ENCODE data around the gene TSSK6. TPM values are rescaled to one million over a fixed set of nuclear protein-coding genes. Genes with fewer than 3 reads are reported as not detected.

The TSSK6 gene
- total RNA-seq, 4 donors from 2014 or later, result 0.33 to 3.7 (median 1.5) TPM

DNA sequence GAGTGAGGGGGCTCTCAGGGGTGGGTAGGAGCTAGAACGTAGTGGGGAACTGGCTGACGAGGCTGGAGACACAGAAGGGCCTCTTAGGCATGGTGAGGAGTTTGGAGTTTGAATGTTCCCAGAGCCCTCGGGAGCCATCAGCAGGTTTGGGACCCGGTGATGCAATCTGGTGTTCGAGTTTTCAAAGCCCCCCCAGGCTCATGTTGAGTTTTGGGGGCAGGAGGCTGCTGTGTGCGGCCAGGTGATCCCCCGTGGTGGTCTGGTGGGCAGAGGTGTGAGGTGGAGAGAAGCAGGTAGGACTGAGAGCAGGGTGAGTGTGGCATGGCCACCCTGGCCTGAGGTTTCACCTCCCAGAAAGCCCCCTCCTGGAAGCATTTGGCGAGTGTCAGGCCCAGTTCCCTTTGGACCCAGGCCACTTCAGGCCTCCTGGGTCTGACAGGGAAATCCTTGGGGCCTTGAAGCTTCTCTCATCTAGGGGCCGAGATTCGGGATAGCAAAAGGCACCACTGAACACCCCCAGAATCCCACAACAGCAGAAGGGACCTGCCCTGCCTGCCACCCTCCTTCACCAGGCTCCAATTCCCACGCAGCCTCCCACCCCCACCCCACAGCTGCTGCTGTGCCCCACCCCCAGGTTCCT lies 14.6 kb upstream of the TSSK6 start:
- no peak for DNase-seq (ENCODE audit: extremely low spot score)
- Histone ChIP-seq H3K4me1 (peaks cover 19 to 50% (median 30%) of the 10 kb centered on the region in 4 donors), H3K36me3 (peaks cover 15 to 36% (median 33%) of the 10 kb centered on the region in 4 donors), H3K27me3 (no peaks in the 10 kb centered on the region), H3K27ac (replicated peaks in 1 of 4) (no peak overlapping the region), H3K9me3 (no peaks in the 10 kb centered on the region), H3K4me3 (no peak overlapping the region)
- TF ChIP-seq POLR2A (IDR thresholded peaks at IDR 0.05; ENCODE audit: low read depth) (no peak), EP300 (IDR thresholded peaks at IDR 0.05) (no peak), POLR2AphosphoS5 (IDR thresholded peaks at IDR 0.05) (no peak)
- TF ChIP-seq, protein P1, sequence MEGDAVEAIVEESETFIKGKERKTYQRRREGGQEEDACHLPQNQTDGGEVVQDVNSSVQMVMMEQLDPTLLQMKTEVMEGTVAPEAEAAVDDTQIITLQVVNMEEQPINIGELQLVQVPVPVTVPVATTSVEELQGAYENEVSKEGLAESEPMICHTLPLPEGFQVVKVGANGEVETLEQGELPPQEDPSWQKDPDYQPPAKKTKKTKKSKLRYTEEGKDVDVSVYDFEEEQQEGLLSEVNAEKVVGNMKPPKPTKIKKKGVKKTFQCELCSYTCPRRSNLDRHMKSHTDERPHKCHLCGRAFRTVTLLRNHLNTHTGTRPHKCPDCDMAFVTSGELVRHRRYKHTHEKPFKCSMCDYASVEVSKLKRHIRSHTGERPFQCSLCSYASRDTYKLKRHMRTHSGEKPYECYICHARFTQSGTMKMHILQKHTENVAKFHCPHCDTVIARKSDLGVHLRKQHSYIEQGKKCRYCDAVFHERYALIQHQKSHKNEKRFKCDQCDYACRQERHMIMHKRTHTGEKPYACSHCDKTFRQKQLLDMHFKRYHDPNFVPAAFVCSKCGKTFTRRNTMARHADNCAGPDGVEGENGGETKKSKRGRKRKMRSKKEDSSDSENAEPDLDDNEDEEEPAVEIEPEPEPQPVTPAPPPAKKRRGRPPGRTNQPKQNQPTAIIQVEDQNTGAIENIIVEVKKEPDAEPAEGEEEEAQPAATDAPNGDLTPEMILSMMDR (IDR thresholded peaks at IDR 0.05), result no peak
- intact Hi-C loops (cut with DNase I), result loop anchor here (5.0 kb wide), 1 partner anchor 427 kb away; no protein-coding TSS in a partner anchor
- WGBS, result 81% methylated on average over 8 of the region's 11 CpGs

DNA sequence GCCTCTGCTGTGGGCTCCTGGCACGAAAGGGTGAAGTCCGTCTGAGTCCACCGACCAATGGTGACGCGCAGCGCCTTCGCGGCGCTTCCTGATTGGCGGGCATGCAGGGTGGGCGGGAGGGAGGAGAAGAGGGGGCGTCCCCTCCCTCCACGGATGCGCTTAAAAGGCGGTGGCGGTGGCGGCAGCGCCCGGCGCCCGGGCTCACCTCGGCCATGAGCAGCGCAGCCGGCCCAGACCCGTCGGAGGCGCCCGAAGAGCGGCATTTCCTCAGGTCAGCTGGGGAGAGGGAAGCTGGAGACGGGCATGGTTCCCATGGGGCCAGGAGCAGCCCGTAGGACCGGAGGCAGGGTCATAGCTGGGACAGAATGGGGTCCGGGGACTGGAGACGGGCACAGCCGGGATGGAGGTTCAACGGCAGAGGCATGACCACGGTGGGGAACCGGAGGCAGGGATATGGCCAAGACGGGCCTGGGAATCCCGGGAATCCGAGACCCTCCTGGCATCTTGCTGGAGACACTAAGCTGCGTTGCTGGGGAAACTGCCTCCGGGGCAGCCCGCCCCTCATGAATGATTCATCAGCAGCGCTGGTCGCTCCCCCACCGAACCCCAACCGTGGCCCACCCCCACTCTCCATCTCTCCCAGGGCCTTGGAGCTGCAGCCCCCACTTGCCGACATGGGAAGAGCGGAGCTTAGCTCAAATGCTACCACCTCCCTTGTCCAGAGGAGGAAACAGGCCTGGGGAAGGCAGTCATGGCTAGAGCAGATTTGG lies 13.6 kb upstream of the TSSK6 start, which contains the start of gene YJEFN3:
Gene YJEFN3, plus strand, starts transcription at position 191 of the 770 bp plus-strand sequence. Its CDS starts 22 bp downstream, at position 213.
- no peak for TF ChIP-seq EP300 (IDR thresholded peaks at IDR 0.05)
- no peak for TF ChIP-seq POLR2A (IDR thresholded peaks at IDR 0.05; ENCODE audit: low read depth)
- TF ChIP-seq, protein P1 (IDR thresholded peaks at IDR 0.05), result no peak
- TF ChIP-seq POLR2AphosphoS5 (IDR thresholded peaks at IDR 0.05), result peak; percentile 28 to 29
- Histone ChIP-seq H3K4me3 (peak within 1 kb of the TSS; percentile 32 to 51 (median 38)), H3K4me1 (peaks cover 19 to 56% (median 30%) of the 10 kb centered on the region in 4 donors), H3K27me3 (no peaks in the 10 kb centered on the region), H3K36me3 (peaks cover 15 to 46% (median 37%) of the 10 kb centered on the region in 4 donors), H3K27ac (replicated peaks in 1 of 4) (no peak within 1 kb of the TSS), H3K9me3 (no peaks in the 10 kb centered on the region)
- DNase-seq (ENCODE audit: extremely low spot score), result no peak
- intact Hi-C loops (cut with DNase I), result no loop called here
- WGBS, result 33% methylated on average over 28 of the region's 50 CpGs

DNA sequence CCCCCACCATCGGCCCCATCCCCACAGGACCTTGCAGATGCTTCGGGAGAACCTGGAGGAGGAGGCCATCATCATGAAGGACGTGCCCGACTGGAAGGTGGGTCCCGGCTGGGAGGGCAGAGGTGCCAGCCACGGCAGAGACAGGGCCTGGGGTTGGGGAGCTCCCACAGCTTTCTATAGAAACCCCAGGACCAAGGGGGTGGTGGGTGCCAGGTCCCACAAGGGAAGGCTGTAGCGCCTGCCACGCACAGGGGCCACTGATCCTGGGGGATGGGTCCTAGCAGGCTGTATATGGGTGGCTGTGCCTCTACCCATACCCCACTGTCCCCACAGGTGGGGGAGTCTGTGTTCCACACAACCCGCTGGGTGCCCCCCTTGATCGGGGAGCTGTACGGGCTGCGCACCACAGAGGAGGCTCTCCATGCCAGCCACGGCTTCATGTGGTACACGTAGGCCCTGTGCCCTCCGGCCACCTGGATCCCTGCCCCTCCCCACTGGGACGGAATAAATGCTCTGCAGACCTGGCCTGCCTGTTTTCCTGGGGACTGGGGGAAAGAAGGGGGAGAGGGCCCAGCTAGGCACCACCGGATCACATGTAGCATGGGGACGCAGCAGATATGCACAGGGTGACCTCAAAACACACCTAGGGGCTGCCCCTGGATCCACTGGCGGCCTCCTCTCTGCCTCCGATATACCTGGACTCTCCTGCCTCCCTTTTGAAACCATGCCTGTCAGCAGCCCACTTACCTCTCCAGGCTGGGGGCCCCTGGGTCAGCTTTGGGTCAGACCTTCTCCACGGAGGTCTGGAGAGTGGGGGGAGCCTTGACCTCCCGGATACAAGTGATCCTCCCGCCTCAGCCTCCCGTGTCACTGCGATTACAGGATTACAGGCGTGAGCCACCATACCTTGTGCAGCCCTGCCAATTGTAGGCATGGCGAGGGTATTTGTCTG lies 12.6 kb upstream of the TSSK6 start:
- no peak overlapping the region for H3K27ac ChIP-seq (replicated peaks in 1 of 4)
- TF ChIP-seq, protein P1 (IDR thresholded peaks at IDR 0.05), result no peak
- TF ChIP-seq POLR2AphosphoS5 (IDR thresholded peaks at IDR 0.05), result no peak
- TF ChIP-seq POLR2A (IDR thresholded peaks at IDR 0.05; ENCODE audit: low read depth), result no peak
- no peak for TF ChIP-seq EP300 (IDR thresholded peaks at IDR 0.05)
- no peak overlapping the region for H3K4me3 ChIP-seq
- WGBS, result 91% methylated on average over 14 of the region's 27 CpGs
- intact Hi-C loops (cut with DNase I), result no loop called here
- H3K4me1 ChIP-seq, result peaks cover 19 to 56% (median 30%) of the 10 kb centered on the region in 4 donors
- no peak for DNase-seq (ENCODE audit: extremely low spot score)
- H3K27me3 ChIP-seq, result no peaks in the 10 kb centered on the region
- peaks cover 15 to 55% (median 40%) of the 10 kb centered on the region in 4 donors for H3K36me3 ChIP-seq
- H3K9me3 ChIP-seq, result no peaks in the 10 kb centered on the region

DNA sequence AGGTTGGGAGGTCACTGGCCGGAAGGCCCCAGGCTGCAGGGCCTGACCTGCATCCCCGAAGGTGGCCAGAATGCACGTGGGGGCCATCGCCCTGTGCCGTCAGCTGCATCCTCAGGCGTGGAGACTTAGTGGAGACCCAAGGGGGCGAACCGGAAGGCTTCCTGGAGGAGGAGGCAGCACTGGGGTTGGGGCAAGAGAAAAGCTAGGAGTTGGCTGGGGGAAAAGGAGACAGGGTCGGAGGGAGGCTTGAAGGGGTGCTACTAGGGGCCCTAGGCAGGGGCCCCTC lies 12.0 kb upstream of the TSSK6 start:
- 91% methylated on average over 4 of the region's 9 CpGs for WGBS
- DNase-seq (ENCODE audit: extremely low spot score), result no peak
- H3K36me3 ChIP-seq, result peaks cover 15 to 57% (median 40%) of the 10 kb centered on the region in 4 donors

More for the DNA sequence above, 12.0 kb upstream of the TSSK6 start:
- intact Hi-C loops (cut with DNase I), result no loop called here
- Histone ChIP-seq H3K9me3 (no peaks in the 10 kb centered on the region), H3K4me1 (peaks cover 14 to 50% (median 25%) of the 10 kb centered on the region in 4 donors), H3K27ac (replicated peaks in 1 of 4) (no peak overlapping the region), H3K27me3 (no peaks in the 10 kb centered on the region), H3K4me3 (no peak overlapping the region)
- TF ChIP-seq POLR2A (IDR thresholded peaks at IDR 0.05; ENCODE audit: low read depth), result no peak
- no peak for TF ChIP-seq EP300 (IDR thresholded peaks at IDR 0.05)
- TF ChIP-seq POLR2AphosphoS5 (IDR thresholded peaks at IDR 0.05), result no peak
- TF ChIP-seq, protein P1 (IDR thresholded peaks at IDR 0.05), result no peak

All from esophagus muscularis mucosa (tissue), 4 donors.